ENCODE data around the gene PMIS2. TPM values are rescaled to one million over a fixed set of nuclear protein-coding genes. Genes with fewer than 3 reads are reported as not detected.

Gene PMIS2
- total RNA-seq, 1 donor from 2014 or later: not detected

DNA sequence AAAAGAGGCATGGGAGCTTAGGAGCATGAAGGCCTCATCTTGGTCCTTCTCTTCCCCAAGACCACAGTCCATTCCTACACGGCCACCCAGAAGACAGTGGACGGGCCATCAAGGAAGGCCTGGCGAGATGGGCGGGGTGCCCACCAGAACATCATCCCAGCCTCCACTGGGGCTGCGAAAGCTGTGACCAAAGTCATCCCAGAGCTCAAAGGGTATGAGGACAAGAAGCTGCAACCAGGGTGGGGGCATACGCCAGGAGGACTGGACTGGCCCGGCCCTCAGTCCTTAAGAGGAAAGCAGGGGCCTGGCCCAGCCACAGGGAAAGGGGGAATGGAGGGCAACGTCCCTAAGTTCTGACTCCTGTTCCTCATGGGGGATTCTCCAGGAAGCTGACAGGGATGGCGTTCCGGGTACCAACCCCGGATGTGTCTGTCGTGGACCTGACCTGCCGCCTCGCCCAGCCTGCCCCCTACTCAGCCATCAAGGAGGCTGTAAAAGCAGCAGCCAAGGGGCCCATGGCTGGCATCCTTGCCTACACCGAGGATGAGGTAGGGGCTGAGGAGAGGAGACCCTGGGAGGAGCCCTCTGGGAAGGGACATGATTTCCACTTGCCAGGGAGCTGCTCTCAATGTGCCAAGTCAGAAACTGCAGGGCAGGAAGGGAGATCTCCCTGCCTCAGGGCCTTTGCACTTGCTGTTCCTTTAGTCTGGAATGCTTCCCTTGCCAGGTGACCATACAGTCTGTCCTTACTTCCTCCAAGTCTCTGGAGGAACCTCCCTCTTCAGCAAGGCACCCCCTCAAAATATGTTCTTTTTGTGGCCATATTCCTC is 42.5 kb upstream of the PMIS2 start:
- DNase-seq (ENCODE audit: extremely low spot score, unreplicated experiment): no peak
- TF ChIP-seq, protein P1, sequence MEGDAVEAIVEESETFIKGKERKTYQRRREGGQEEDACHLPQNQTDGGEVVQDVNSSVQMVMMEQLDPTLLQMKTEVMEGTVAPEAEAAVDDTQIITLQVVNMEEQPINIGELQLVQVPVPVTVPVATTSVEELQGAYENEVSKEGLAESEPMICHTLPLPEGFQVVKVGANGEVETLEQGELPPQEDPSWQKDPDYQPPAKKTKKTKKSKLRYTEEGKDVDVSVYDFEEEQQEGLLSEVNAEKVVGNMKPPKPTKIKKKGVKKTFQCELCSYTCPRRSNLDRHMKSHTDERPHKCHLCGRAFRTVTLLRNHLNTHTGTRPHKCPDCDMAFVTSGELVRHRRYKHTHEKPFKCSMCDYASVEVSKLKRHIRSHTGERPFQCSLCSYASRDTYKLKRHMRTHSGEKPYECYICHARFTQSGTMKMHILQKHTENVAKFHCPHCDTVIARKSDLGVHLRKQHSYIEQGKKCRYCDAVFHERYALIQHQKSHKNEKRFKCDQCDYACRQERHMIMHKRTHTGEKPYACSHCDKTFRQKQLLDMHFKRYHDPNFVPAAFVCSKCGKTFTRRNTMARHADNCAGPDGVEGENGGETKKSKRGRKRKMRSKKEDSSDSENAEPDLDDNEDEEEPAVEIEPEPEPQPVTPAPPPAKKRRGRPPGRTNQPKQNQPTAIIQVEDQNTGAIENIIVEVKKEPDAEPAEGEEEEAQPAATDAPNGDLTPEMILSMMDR (conservative IDR thresholded peaks at IDR 0.05): no peak
- no peak overlapping the region for H3K4me3 Mint-ChIP-seq
- no peaks in the 10 kb centered on the region for H3K36me3 Mint-ChIP-seq
- no peak overlapping the region for H3K27ac Mint-ChIP-seq
- H3K27me3 Mint-ChIP-seq: no peaks in the 10 kb centered on the region
- no peaks in the 10 kb centered on the region for H3K9me3 Mint-ChIP-seq
- peaks cover 15% of the 10 kb centered on the region for H3K4me1 Mint-ChIP-seq (ENCODE audit: unreplicated experiment)

DNA sequence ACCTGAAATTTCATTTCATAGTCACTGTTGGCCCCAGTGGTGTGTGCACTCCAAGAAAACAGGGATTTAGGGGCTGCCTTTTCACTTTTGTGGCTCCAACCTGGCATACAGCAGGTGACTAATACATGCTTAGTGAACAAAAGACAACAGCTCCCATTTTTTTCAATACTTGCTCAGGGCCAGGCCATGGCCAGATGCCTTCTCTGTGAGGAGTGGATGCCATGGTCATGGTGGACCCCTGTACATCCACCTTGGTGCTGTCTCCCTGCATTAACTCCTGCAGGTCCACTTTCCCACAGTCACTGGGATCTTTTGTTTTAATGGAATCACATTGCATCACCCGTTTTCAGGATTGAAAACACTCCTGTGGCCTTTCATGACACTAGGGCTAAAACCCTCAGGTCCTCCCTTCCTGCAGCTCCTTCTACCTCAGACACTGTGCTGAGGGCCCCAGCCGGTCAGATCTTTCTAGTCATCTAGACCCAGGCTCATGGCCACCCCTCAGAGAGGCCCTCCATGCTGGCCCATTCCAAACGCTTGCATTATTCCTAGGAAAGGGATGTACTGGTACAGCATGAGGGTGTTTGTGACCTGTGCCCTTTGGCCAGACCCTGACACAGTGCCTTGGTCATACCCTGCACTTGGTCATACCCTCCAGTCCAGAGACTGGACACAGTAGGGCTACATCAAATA is 41.7 kb upstream of the PMIS2 start:
- Mint-ChIP-seq H3K9me3 (no peaks in the 10 kb centered on the region), H3K4me3 (peak overlapping the region; percentile 92), H3K4me1 (ENCODE audit: unreplicated experiment) (peaks cover 22% of the 10 kb centered on the region), H3K27me3 (no peaks in the 10 kb centered on the region), H3K27ac (peak overlapping the region; percentile 85), H3K36me3 (peaks cover 3% of the 10 kb centered on the region)
- DNase-seq (ENCODE audit: extremely low spot score, unreplicated experiment): no peak
- TF ChIP-seq, protein P1 (conservative IDR thresholded peaks at IDR 0.05): no peak

DNA sequence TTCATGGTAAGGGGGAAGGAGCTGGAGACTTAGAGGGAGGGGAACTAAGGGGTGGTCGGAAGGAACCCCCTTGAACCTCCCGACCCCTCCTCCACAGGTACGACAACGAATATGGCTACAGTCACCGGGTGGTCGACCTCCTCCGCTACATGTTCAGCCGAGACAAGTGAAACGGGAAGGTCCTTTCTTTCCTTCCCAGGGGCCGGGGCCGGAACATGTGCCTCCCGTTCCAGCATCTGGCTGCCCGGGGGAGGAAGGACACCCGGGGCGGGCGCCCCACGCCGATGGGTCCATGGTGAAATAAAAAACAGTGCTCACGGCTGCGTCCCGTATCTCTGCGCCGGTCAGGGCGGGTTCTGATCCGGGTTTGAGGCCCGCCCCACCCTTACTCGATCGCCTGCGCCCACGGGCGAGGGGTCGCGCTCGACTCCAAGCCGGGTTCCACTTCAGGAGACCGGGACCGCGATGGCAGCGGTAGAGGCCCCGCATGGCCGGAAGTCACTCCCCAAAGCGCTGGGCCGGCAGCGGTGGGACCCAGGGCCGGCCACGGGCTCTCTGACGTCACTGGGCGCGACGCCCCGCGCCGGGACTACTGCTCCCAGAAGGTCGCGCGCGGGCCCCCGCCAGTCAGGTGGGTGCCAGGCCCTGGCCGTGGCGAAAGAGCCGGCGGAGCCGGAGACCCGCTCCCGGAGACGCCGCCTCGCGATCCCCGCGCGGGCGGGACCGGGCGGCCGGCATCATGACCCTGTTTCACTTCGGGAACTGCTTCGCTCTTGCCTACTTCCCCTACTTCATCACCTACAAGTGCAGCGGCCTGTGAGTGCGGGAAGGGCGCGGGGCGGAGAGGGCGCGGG is 40.7 kb upstream of the PMIS2 start, which contains the start of gene TMEM147:
Gene TMEM147 (plus strand): TSS at position 626 of the 854 bp plus-strand sequence. CDS start 114 bp downstream, at position 740.
- H3K4me1 Mint-ChIP-seq (ENCODE audit: unreplicated experiment): peaks cover 23% of the 10 kb centered on the region
- H3K4me3 Mint-ChIP-seq: peak within 1 kb of the TSS; percentile 92
- peak; percentile 92 for DNase-seq (ENCODE audit: extremely low spot score, unreplicated experiment)
- no peaks in the 10 kb centered on the region for H3K9me3 Mint-ChIP-seq
- TF ChIP-seq, protein P1 (conservative IDR thresholded peaks at IDR 0.05): no peak
- H3K27me3 Mint-ChIP-seq: no peaks in the 10 kb centered on the region
- H3K27ac Mint-ChIP-seq: peak within 1 kb of the TSS; percentile 86
- H3K36me3 Mint-ChIP-seq: peaks cover 5% of the 10 kb centered on the region

DNA sequence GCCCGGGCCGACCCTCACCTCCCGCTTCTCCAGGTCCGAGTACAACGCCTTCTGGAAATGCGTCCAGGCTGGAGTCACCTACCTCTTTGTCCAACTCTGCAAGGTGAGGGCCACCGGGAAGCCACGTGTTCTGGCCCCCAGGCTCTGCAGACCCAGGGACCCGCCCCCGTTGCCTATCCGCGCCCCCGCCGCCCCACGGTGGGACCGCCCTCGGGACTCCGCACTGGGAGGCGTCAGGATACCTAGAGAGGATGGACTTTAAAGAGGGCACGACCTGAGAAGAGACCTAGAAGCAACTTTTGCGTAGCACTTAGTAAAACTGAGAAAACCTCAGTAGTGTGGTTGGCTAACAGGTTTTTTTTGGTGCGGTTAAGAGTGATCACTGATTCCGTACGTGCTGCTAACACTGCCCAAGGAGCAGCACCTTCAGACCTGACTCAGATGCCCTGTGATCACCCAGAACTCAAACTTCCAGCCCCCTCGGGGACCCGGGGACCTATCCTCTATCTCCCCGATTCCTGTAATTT is 40.1 kb upstream of the PMIS2 start:
- Mint-ChIP-seq H3K27me3 (no peaks in the 10 kb centered on the region), H3K4me3 (peak overlapping the region; percentile 92), H3K4me1 (ENCODE audit: unreplicated experiment) (peaks cover 20% of the 10 kb centered on the region), H3K9me3 (no peaks in the 10 kb centered on the region), H3K36me3 (peaks cover 5% of the 10 kb centered on the region), H3K27ac (peak overlapping the region; percentile 86)
- DNase-seq (ENCODE audit: extremely low spot score, unreplicated experiment): no peak
- TF ChIP-seq, protein P1 (conservative IDR thresholded peaks at IDR 0.05): no peak

DNA sequence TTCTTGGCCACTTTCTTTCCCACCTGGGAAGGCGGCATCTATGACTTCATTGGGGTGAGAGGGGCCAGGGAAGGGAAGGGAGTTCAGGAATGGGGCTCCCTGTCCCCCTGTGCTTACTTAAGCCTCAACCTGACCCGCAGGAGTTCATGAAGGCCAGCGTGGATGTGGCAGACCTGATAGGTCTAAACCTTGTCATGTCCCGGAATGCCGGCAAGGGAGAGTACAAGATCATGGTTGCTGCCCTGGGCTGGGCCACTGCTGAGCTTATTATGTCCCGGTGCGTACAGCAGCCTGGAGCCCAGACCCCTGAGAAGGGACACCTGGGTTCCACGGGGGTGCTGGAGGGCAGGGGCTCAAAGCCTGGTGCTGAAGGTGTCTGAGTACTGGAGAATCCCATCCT is 39.4 kb upstream of the PMIS2 start:
- Mint-ChIP-seq H3K36me3 (peaks cover 5% of the 10 kb centered on the region), H3K27me3 (no peaks in the 10 kb centered on the region), H3K27ac (peak overlapping the region; percentile 86), H3K4me1 (ENCODE audit: unreplicated experiment) (peaks cover 20% of the 10 kb centered on the region), H3K9me3 (no peaks in the 10 kb centered on the region), H3K4me3 (peak overlapping the region; percentile 92)
- no peak for DNase-seq (ENCODE audit: extremely low spot score, unreplicated experiment)
- TF ChIP-seq, protein P1 (conservative IDR thresholded peaks at IDR 0.05): no peak

All from type B pancreatic cell (in vitro differentiated cells).